Right renal pelvis (tissue), 4 donors: ENCODE measurements around the gene HCK. TPM values are rescaled to one million over a fixed set of nuclear protein-coding genes. Genes with fewer than 3 reads are reported as not detected.

Experiments used
- polyA plus RNA-seq, 4 donors: library from polyadenylated mRNA; unstranded; fragments of 120-200 nt; gene quantifications; one replicate each; pipeline ENCODE4 v1.2.1, GENCODE V29; 2013; ENCODE audit not compliant: insufficient read length in 4 of 4

The HCK gene
- polyA plus RNA-seq, 4 donors, result 2.0 to 2.9 (median 2.6) TPM

Other genes with a start within 250 kb of the HCK start
- gene MYLK2, start 232.9 kb upstream of the HCK start, polyA plus RNA-seq, result under 1 TPM; 0.44 to 0.94 (median 0.75) TPM
- 1 to 10 TPM; 6.5 to 8.9 (median 7.4) TPM for gene FOXS1, start 206.6 kb upstream of the HCK start, polyA plus RNA-seq
- gene DUSP15, start 181.7 kb upstream of the HCK start, polyA plus RNA-seq, result 10 to 100 TPM; 16.1 to 23.1 (median 19.2) TPM
- gene TTLL9, start 181.6 kb upstream of the HCK start, polyA plus RNA-seq, result 1 to 10 TPM; 3.1 to 5.6 (median 3.2) TPM
- 10 to 100 TPM; 18.7 to 21.9 (median 20.4) TPM for gene PDRG1, start 100.2 kb upstream of the HCK start, polyA plus RNA-seq
- under 1 TPM; 0.26 to 0.39 (median 0.37) TPM for gene XKR7, start 84.1 kb upstream of the HCK start, polyA plus RNA-seq
- gene CCM2L, start 41.8 kb upstream of the HCK start, polyA plus RNA-seq, result 1 to 10 TPM; 7.0 to 8.5 (median 7.7) TPM
- gene TM9SF4, start 57.5 kb downstream of the HCK start, polyA plus RNA-seq, result 10 to 100 TPM; 69.8 to 74.8 (median 73.5) TPM
- gene PLAGL2, start 155.5 kb downstream of the HCK start, polyA plus RNA-seq, result 10 to 100 TPM; 19.9 to 23.6 (median 20.8) TPM
- 10 to 100 TPM; 46.6 to 55.5 (median 49.2) TPM for gene POFUT1, start 155.6 kb downstream of the HCK start, polyA plus RNA-seq
- gene KIF3B, start 225.4 kb downstream of the HCK start, polyA plus RNA-seq, result 10 to 100 TPM; 41.7 to 49.1 (median 45.8) TPM